GM19025 (cell line): ENCODE results near the gene CAMK1D.
"Not testable (repeated sequence)": the region's sequence is repeated elsewhere in the genome, so short reads cannot be mapped to it uniquely, and the experiment has no call there.

Experiments
- ATAC-seq: cut with Tn5 transposase; IDR thresholded peaks from one replicate; pipeline ENCODE4 v1.9.1; 2021; ENCODE audit warnings: mild to moderate bottlenecking, low read depth, moderate library complexity; ENCODE audit not compliant: unreplicated experiment

CAMK1D gene

GRCh38 chr10:12799714-12800113 lies 450.4 kb downstream of the CAMK1D start:
- no peak for ATAC-seq

DNA sequence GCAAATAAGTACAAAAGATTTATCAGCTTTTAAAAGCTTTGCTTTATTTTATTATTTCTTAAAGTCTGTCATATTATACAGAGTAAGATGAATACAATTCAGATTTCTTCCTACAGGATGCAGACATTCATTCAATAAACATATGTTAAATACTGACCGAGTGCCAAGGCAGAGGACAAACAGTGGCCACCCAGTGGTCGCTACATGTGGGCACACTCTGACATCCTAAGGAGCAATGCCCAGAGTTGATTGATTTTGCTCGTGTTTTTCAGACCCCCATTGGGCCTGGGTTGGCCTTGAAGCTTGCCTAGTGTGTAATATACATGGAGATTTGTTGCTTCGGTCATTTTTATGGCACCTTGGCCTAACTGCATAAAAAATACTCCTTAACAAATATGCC lies 451.0 kb downstream of the CAMK1D start:
- no peak for ATAC-seq

DNA sequence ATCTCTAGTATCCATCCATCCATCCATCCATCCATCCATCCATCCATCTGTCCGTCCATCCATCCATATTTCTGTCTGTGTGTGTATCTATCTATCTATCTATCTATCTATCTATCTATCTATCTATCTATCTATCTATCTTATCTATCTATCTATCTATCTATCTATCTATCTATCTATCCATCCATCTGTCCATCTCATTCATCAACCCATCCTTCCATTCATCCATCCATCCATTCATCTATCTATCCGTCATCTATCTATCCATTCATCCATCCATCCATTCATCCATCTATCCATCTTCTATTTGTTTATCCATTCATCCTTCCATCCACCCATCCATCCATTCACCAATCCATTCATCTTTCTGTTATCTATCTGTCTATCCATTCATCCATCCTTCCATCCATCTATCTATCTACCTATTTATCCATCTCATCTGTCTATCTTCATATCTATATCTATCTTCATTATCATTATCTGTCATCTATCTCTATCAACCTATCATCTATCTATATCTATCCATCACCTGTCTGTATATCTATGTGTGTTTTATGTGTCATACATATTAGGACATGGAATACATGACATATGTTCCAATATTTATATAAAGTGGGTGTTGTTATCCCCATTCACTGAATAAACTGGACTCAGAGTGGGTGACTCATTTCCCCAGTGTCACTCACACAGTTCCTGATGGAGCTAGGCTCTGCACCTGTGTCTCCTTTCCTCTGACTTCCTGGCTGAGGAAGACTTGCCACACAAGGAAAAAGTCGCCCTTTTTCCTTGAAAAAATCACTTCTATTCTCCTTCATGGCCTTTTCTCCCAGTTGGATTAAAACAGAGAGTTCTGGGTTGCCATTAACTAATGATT lies 452.1 kb downstream of the CAMK1D start:
- no peak for ATAC-seq

DNA sequence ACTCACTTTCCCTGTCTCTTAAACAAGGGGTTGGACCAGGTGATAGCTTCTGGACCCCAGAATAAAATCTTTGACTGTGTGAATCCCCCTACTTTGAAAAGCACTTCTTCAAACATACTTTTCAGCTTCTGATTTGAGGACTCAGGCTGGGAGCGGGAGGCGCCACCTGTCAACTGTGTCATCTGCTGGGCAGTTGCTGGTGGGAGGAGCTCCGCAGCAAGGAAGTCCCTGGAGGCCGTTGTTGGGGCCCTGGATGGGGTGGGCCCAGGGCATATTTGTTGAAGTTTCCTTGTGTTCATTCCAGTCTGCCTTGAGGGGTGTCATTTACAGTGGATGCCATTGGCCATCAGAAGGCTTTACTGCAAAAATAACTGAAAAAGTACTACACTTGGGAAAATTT lies 454.4 kb downstream of the CAMK1D start:
- no peak for ATAC-seq

DNA sequence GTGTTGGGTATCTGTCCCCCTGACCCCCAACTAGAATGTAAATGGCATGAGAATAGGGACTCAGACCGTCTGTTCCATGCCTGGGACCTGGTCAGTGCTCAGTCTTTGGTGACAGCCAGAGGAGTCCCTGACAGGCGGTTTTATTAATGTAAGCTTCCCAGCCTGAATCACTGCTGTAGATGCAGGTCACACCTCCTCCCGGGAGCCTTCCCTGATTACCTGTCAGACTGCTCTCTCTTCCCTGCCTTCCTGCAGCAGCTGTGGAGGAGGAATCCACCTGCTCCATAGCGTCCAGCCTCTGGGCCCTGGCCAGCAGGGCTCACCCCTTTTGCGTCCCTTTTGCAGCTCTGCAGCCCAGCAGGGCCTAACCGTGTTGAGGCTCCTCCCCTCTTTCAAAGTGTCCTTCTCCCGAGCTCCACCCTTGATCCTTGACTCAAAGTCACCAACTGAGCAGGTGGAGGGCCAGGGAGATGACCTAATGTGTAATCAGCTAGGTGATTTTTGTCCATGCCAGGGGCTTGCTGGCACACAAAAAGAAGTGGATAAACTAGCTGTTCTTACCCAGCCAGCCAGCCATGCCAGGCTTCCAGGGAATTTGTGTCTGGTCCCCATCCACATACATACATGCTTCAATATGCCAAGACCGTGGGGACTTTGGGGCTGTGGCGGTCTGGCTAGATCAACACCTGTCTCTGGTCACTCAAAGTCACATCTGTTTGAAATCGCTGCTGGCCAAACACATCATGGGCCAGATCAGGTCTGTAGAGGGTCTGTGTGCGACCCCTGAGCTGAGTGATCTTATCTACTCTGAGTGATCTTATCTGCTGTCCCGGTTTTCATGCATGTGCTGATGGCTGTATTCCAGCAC lies 457.1 kb downstream of the CAMK1D start:
- ATAC-seq = no peak

DNA sequence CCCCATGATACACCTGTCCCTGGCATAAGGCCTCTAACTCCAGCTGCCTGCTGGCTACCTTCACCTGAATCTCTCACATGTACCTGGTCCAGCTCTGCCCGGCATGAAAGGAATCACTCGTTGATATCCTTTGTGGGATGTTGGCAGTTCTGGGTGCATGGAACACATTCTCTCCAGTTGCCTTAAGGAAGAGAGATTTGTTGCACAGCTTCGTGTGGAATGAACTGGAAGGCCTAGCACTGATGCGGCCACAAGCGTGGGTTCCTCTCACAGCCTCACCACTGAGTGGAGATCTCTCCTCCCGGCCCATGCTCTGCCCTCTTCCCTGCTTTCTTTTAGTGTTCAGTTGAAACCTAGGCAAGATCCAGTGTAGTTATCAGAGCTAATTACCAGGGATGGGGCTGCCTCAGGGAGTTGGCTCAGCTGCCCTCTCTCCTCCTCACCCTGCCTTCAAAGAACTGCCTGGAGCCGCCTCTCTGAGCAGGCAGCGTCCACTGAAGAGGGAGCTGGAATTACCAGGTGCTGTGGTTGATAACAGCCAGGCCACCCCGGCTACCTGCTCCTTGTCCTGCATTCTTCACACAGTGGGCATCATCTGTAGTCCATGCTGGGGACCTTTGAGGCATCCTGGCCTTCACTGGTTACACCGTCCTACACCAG lies 457.9 kb downstream of the CAMK1D start:
- no peak for ATAC-seq

DNA sequence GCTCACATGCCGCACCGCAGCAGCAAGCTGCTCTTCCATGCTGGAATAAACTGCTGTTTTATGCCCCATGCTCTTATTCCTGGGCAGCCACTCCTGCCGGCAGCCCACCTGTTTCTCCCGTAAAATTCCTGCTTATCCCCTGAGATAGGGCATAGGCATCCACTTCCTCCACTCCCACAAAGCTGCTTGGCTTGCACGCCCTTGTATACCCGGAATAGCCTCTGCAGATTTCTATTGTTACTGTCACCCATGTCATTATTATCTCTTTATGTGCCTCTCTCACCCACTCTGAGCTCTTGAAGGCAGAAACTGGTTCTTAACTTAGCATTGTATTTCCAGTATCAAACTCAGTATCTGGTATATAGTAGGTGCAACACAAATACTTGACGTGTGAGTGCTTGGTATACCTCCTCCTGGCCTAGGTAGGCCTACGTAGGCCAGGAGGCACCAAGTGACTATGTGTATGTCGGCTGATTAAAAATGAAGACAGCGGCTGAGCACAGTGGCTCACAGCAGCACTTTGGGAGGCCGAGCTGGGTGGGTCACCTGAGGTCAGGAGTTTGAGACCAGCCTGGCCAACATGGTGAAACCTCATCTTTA lies 458.8 kb downstream of the CAMK1D start:
- ATAC-seq = no peak

GRCh38 chr10:12810046-12810445 lies 460.7 kb downstream of the CAMK1D start:
- not testable (repeated sequence) for ATAC-seq

DNA sequence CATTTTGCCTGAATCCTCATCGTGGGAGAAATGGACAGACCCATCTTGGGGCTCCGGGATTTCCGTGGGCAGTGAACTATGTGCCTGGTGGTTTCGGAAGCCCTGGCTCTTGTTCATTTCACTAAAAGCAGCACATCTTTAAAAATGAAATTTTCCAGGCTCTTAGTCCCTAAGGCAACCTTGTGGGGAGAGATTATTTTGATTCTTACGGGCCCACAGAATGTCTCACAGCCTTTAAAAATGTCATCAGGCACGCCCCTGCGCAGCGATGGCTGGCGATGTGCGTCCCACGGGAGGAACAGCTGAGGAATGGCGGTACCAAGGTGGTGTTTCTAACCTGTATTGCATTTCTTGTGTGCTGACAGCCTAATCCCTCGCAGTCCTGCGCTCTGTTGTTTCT lies 462.5 kb downstream of the CAMK1D start:
- ATAC-seq = no peak

GRCh38 chr10:12812571-12812970 lies 463.2 kb downstream of the CAMK1D start:
- ATAC-seq = no peak

DNA sequence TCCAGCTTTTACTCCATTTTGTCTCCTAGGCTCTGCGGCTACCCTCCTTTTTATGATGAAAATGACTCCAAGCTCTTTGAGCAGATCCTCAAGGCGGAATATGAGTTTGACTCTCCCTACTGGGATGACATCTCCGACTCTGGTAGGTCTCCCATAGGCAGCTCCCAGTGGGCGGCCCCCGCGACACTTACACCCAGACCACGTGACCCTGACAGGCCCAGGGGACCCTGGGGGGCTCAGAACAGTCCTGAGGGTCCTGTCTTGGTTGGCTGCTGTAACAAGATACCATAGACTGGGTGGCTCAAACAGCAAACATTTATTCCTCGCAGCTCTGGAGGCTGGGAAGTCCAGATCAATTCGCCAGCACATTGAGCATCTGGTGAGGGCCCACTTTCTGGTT lies 464.8 kb downstream of the CAMK1D start:
- ATAC-seq = no peak

- no peak for ATAC-seq
Measured at GRCh38 chr10:12819071-12819470, 469.7 kb downstream of the CAMK1D start.

DNA sequence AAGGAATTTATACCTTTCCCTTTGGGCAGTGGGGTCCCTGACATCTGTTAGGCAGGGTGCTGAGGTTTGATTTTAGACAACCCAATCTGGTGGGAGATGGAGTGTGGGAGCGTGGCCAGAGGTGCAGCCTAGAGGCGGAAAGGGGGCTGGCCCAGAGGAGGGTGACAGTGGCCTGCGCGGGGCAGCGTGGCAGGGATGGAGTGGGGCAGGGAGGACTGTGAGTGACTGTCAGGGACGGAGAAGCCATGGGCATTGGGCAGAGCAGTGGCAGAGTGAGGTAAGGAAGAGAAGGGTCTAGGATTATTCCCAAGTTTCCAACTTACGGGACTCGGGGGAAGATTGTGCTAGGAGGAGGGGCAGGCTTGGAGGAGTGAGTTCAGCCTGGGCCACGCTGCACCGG lies 470.3 kb downstream of the CAMK1D start:
- no peak for ATAC-seq

GRCh38 chr10:12822126-12822892 lies 473.0 kb downstream of the CAMK1D start:
- no peak for ATAC-seq

DNA sequence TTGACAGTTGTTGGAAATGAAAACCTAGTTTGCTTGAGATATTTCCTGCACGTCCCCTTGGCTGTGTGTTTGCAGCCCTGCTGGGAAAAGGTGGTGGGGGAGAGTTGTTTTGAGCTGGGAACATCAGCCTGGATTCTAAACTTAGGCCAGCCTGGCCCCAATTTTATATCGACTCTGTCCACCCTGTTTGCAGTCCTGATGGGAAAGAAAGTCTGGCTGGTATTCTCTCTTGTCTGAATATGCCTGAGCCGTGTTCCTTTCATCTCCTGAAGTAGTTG lies 473.5 kb downstream of the CAMK1D start:
- no peak for ATAC-seq

- no peak for ATAC-seq
Measured at GRCh38 chr10:12823328-12823727, 474.0 kb downstream of the CAMK1D start.

DNA sequence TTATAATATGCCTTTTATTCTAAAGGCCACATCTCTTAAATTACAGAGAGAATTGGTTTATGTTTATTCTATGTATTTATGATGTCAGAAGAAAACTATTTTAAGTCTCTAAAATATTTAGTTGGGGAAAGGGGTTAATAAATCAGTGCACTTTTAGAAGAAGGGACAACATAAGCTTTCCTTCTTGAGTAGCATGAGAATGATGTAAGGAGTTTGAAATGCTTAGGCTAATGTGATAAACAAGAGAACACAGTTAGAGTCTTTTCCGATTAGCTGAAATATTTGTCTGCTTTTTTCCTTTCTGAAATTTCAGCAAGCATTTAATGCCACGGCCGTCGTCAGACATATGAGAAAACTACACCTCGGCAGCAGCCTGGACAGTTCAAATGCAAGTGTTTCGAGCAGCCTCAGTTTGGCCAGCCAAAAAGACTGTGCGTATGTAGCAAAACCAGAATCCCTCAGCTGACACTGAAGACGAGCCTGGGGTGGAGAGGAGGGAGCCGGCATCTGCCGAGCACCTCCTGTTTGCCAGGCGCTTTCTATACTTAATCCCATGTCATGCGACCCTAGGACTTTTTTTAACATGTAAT lies 476.0 kb downstream of the CAMK1D start:
- ATAC-seq = no peak

- ATAC-seq = no peak
Measured at GRCh38 chr10:12826800-12827372, 477.5 kb downstream of the CAMK1D start.

- no peak for ATAC-seq
Measured at GRCh38 chr10:12828736-12829135, 479.4 kb downstream of the CAMK1D start.
